Erythroblast (primary cell): ENCODE data around the gene ZFPM1.

Source experiments
- GATA1 ChIP-seq: IDR thresholded peaks from 2 replicates; pipeline ENCODE4 v1.6.1; 2011; ENCODE audit warnings: low read depth, mild to moderate bottlenecking, control low read depth, low read length, moderate library complexity
- POLR2A ChIP-seq: IDR thresholded peaks from 2 replicates; pipeline ENCODE4 v1.6.1; 2011; ENCODE audit warnings: mild to moderate bottlenecking, low read length

DNA sequence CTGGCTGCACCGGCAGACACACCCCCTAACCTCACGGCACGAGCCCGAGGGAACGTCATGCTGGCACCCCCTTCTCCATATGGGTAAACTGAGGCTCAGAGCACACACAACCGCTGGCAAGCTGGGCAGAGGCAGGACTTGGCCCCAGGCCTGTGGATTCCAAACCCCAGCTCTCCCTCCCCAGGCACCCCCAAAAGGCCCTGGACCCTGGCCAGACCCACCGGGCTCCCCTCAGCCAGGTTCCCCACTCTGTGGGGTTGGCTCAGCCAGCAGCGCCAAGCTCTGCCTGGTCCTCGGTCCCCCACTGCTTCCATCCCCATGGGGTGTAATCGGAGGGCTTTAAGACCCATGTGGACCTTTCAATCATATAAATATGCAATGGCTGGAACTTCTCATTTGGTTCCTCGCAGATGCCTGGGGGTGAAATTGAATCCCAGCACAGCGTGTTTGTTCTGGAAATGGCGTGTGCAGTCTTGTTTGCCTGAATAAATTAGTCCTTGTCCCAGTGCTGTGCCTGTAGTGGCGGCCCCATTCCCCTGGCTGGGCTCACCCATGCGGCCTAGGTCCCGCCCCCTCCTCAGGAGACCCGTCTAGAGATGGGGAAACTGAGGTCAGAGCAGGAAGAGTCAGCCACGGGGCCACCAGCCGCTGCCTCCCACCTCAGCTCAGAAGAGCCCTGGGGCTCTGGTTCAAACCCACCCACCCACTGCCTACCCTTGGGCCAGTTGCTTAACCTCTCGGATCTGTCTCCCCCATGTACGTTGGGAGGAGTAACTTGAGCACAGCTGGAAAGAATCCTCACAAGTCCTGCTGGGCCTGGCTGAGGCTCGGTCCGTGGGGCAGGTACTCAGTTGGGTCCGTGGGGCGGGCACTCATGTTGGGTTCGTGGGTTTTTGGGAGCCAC lies 57.3 kb downstream of the ZFPM1 start:
- TF ChIP-seq POLR2A, result no peak
- no peak for TF ChIP-seq GATA1
